WI38 (cell line): ENCODE results near the gene PIK3CD.

Source experiments
- H3K4me3 ChIP-seq: 2 replicates; pipeline ENCODE4 v1.5.1; 2011; ENCODE audit warnings: low read depth, mild to moderate bottlenecking, control low read depth, low read length
- CTCF ChIP-seq: IDR thresholded peaks from 2 replicates; pipeline ENCODE4 v1.5.1; 2012; ENCODE audit warnings: low read depth, mild to moderate bottlenecking, control low read depth, low read length

Gene PIK3CD

GRCh38 chr1:9714257-9714718, 62.8 kb downstream of the PIK3CD start:
- H3K4me3 ChIP-seq: no peak overlapping the region
- TF ChIP-seq CTCF: no peak

- H3K4me3 ChIP-seq: no peak overlapping the region
These were observed 64.2 kb downstream of the PIK3CD start for GRCh38 chr1:9715536-9716226.

GRCh38 chr1:9716404-9717192, 65.1 kb downstream of the PIK3CD start:
- H3K4me3 ChIP-seq: no peak overlapping the region
- no peak for TF ChIP-seq CTCF

More at GRCh38 chr1:9715536-9716226, 64.2 kb downstream of the PIK3CD start:
- no peak for TF ChIP-seq CTCF

GRCh38 chr1:9717193-9718005, 65.9 kb downstream of the PIK3CD start:
- no peak overlapping the region for H3K4me3 ChIP-seq
- no peak for TF ChIP-seq CTCF

GRCh38 chr1:9718006-9718680, 66.6 kb downstream of the PIK3CD start:
- no peak for TF ChIP-seq CTCF
- no peak overlapping the region for H3K4me3 ChIP-seq

- no peak overlapping the region for H3K4me3 ChIP-seq
- no peak for TF ChIP-seq CTCF
These were observed 68.6 kb downstream of the PIK3CD start for GRCh38 chr1:9719978-9720722.
